H1 (cell line): Measurements from ENCODE around the gene TMUB2. TPM values are rescaled to one million over a fixed set of nuclear protein-coding genes. Genes with fewer than 3 reads are reported as not detected.

Source experiments
- BCL11A ChIP-seq, 2 experiments: IDR thresholded peaks; one replicate each; pipeline ENCODE4 v1.6.1; 2011; ENCODE audit warnings: low read depth in 2 of 2, low read length in 2 of 2, mild to moderate bottlenecking in 2 of 2
- CREB1 ChIP-seq: IDR thresholded peaks from 2 replicates; pipeline ENCODE4 v1.6.1; 2012; ENCODE audit warnings: inconsistent platforms
- EGR1 ChIP-seq: IDR thresholded peaks from 2 replicates; pipeline ENCODE4 v1.6.1; 2011; ENCODE audit warnings: low read depth, low read length, borderline replicate concordance
- JUND ChIP-seq: IDR thresholded peaks from 2 replicates; pipeline ENCODE4 v1.6.1; 2011; ENCODE audit warnings: mild to moderate bottlenecking, improper control_type of control experiment, low read length
- RXRA ChIP-seq: IDR thresholded peaks from 2 replicates; pipeline ENCODE4 v1.6.1; 2011; ENCODE audit warnings: low read depth, mild to moderate bottlenecking, low read length, moderate library complexity; ENCODE audit not compliant: insufficient read depth
- SAP30 ChIP-seq: fragments of 300-600 bp; sonication (generic); IDR thresholded peaks from 2 replicates; pipeline ENCODE4 v1.7.1; 2012; ENCODE audit warnings: low read length, moderate library complexity, mild to moderate bottlenecking, inconsistent platforms; ENCODE audit not compliant: insufficient read depth, insufficient replicate concordance
- SIN3A ChIP-seq, 2 experiments: IDR thresholded peaks in 1 of 2; conservative IDR thresholded peaks in 1 of 2; 2 replicates each; pipeline ENCODE4 v1.6.1; 2011 to 2012; ENCODE audit warnings: low read length in 2 of 2, improper control_type of control experiment in 1 of 2, low read depth in 1 of 2, mild to moderate bottlenecking in 1 of 2
- TAF1 ChIP-seq: IDR thresholded peaks from 2 replicates; pipeline ENCODE4 v1.6.1; 2011; ENCODE audit warnings: mild to moderate bottlenecking, low read depth, low read length
- polyA plus RNA-seq, 7 experiments: library from polyadenylated mRNA; depleted of rRNA in 3 of 7; stranded (reverse) in 5 of 7; unstranded in 2 of 7; fragments of >200 nt in 5 of 7; fragments of 200-250 nt in 2 of 7; gene quantifications; 1 replicate in 5 of 7; 2 replicates in 1 of 7; 4 replicates in 1 of 7; pipeline versions ENCODE4 v1.2.1 to v1.2.3, GENCODE V29; 2011 to 2013; ENCODE audit warnings: missing spikeins in 2 of 7, mixed read lengths in 2 of 7
- total RNA-seq: library from RNA; stranded (reverse); fragmentation: NEBNext Ultra II Directional; extraction: Animal tissue kit (Norgen Biotek cat#: 25700); gene quantifications from 2 replicates; pipeline ENCODE4 v1.2.1, GENCODE V29; 2021
- TF ChIP-seq, protein P1 (sequence below): fragments of 300-600 bp; sonication (generic); IDR thresholded peaks from 2 replicates; pipeline ENCODE4 v1.7.1; 2012; ENCODE audit warnings: low read length, moderate library complexity, mild to moderate bottlenecking, inconsistent platforms; ENCODE audit not compliant: insufficient replicate concordance

The TMUB2 gene
- total and polyA plus RNA-seq, 2 of the 8 experiments (the other 6 are each of a cell fraction or from before 2014, with no cell fraction given): 18.5 to 30.5 TPM

DNA sequence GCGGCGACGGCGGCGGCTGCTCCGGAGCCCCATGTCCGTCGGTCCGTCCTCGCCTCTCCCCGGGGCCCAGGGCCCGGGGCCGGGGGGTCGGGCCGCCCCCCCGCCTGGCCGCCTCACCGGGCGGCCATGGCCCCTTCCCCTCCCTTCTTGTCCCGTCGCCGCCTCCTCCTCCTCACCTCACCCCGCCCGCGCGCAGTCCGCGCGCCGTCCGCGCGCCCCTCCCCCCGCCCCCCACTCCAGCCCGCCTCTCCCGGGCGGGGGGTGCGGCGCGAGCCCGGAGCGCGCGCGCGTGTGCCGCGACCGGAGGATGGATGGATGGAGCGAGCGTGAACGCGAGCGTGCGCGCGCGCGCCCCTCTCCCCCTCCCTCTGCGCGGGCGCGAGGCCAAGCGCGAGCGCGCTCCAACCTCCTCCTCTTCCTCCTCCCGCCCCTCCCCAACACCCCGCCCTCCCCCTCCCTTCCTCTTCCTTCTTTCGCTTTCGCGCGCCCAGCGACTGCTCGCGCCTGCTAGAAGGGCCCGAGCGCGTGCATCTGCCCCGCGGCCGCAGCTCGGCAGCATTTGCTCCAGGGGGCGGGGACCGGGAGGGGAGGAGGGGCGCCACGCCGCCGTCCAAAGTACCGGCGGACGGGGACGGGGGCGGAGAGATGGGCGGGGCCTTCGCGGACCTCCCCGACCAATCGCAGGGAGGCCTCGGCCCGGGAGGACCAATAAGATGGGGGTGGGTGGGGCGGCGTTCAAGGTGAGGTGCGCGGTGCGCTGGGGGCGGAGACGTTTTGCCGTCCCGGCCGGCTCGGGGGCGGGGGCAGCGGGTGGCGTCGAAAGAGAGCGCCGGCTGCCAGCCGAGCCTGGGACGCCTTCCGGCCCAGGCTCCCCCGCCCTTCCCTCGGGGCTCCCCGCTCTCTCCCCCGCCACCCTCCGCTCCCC lies 13.0 kb downstream of the TMUB2 start, which contains the start of gene ATXN7L3 (continued):
- TF ChIP-seq, protein P1, sequence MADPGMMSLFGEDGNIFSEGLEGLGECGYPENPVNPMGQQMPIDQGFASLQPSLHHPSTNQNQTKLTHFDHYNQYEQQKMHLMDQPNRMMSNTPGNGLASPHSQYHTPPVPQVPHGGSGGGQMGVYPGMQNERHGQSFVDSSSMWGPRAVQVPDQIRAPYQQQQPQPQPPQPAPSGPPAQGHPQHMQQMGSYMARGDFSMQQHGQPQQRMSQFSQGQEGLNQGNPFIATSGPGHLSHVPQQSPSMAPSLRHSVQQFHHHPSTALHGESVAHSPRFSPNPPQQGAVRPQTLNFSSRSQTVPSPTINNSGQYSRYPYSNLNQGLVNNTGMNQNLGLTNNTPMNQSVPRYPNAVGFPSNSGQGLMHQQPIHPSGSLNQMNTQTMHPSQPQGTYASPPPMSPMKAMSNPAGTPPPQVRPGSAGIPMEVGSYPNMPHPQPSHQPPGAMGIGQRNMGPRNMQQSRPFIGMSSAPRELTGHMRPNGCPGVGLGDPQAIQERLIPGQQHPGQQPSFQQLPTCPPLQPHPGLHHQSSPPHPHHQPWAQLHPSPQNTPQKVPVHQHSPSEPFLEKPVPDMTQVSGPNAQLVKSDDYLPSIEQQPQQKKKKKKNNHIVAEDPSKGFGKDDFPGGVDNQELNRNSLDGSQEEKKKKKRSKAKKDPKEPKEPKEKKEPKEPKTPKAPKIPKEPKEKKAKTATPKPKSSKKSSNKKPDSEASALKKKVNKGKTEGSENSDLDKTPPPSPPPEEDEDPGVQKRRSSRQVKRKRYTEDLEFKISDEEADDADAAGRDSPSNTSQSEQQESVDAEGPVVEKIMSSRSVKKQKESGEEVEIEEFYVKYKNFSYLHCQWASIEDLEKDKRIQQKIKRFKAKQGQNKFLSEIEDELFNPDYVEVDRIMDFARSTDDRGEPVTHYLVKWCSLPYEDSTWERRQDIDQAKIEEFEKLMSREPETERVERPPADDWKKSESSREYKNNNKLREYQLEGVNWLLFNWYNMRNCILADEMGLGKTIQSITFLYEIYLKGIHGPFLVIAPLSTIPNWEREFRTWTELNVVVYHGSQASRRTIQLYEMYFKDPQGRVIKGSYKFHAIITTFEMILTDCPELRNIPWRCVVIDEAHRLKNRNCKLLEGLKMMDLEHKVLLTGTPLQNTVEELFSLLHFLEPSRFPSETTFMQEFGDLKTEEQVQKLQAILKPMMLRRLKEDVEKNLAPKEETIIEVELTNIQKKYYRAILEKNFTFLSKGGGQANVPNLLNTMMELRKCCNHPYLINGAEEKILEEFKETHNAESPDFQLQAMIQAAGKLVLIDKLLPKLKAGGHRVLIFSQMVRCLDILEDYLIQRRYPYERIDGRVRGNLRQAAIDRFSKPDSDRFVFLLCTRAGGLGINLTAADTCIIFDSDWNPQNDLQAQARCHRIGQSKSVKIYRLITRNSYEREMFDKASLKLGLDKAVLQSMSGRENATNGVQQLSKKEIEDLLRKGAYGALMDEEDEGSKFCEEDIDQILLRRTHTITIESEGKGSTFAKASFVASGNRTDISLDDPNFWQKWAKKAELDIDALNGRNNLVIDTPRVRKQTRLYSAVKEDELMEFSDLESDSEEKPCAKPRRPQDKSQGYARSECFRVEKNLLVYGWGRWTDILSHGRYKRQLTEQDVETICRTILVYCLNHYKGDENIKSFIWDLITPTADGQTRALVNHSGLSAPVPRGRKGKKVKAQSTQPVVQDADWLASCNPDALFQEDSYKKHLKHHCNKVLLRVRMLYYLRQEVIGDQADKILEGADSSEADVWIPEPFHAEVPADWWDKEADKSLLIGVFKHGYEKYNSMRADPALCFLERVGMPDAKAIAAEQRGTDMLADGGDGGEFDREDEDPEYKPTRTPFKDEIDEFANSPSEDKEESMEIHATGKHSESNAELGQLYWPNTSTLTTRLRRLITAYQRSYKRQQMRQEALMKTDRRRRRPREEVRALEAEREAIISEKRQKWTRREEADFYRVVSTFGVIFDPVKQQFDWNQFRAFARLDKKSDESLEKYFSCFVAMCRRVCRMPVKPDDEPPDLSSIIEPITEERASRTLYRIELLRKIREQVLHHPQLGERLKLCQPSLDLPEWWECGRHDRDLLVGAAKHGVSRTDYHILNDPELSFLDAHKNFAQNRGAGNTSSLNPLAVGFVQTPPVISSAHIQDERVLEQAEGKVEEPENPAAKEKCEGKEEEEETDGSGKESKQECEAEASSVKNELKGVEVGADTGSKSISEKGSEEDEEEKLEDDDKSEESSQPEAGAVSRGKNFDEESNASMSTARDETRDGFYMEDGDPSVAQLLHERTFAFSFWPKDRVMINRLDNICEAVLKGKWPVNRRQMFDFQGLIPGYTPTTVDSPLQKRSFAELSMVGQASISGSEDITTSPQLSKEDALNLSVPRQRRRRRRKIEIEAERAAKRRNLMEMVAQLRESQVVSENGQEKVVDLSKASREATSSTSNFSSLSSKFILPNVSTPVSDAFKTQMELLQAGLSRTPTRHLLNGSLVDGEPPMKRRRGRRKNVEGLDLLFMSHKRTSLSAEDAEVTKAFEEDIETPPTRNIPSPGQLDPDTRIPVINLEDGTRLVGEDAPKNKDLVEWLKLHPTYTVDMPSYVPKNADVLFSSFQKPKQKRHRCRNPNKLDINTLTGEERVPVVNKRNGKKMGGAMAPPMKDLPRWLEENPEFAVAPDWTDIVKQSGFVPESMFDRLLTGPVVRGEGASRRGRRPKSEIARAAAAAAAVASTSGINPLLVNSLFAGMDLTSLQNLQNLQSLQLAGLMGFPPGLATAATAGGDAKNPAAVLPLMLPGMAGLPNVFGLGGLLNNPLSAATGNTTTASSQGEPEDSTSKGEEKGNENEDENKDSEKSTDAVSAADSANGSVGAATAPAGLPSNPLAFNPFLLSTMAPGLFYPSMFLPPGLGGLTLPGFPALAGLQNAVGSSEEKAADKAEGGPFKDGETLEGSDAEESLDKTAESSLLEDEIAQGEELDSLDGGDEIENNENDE: no peak
- TF ChIP-seq JUND (no peak), CREB1 (peak; percentile 94), TAF1 (0 out of 2 replicates have a peak, but pooled peaks have one; percentile 54), SIN3A (conservative IDR thresholded peaks at IDR 0.05 in 1 of 2, IDR thresholded peaks at IDR 0.05 in 1 of 2; ENCODE audit: low read depth in 1 of 2, low read length in 2 of 2) (no peak), SAP30 (no peak), BCL11A (IDR thresholded peaks at IDR 0.05; ENCODE audit: low read depth in 2 of 2, low read length in 2 of 2) (no peak), RXRA (no peak), EGR1 (peak; percentile 59; the same call in 1 of the 2 replicates)
